A673 (cell line): Measurements from ENCODE around the gene KCNIP4. TPM values are rescaled to one million over a fixed set of nuclear protein-coding genes. Genes with fewer than 3 reads are reported as not detected.

Experiments
- BruUV-seq: library from RNA; stranded (reverse); fragments of 400-500 nt; replicated peaks from 2 replicates; lab custom pipeline; 2021; lab: Mats Ljungman, UMichigan
- CTCF ChIA-PET: fragments of 300-600 bp; sonication (Branson Sonifier 250); formaldehyde crosslinking; loops from one replicate; lab custom pipeline; 2022; ENCODE audit warnings: antibody characterized with exemption; lab: Charles Lee
- POLR2A ChIA-PET: fragments of 300-600 bp; sonication (Branson Sonifier 250); formaldehyde crosslinking; loops from one replicate; lab custom pipeline; 2022; ENCODE audit warnings: antibody characterized with exemption; ENCODE audit not compliant: low non-redundant PET; lab: Charles Lee
- DNase-seq: peaks from one replicate; pipeline ENCODE4 v3.0.0-alpha.2; 2015; ENCODE audit warnings: low spot score
- H3K27ac ChIP-seq: fragments of 200-600 bp; sonication (generic); 2 replicates; pipeline ENCODE4 v1.5.1; 2016; ENCODE audit warnings: mixed run types, low read depth, mild to moderate bottlenecking, mixed read lengths, antibody characterized with exemption, low read length; ENCODE audit not compliant: poor library complexity, severe bottlenecking
- H3K27me3 ChIP-seq: fragments of 200-600 bp; sonication (generic); replicated peaks from 2 replicates; pipeline ENCODE4 v1.6.1; 2017; ENCODE audit warnings: mixed run types, low read depth, mild to moderate bottlenecking, mixed read lengths, antibody characterized with exemption, low read length; ENCODE audit not compliant: insufficient read depth, poor library complexity
- H3K36me3 ChIP-seq: fragments of 200-600 bp; sonication (generic); 2 replicates; pipeline ENCODE4 v1.6.1; 2016; ENCODE audit warnings: mixed run types, mild to moderate bottlenecking, mixed read lengths, antibody characterized with exemption, low read length; ENCODE audit not compliant: insufficient read depth, poor library complexity, severe bottlenecking
- H3K4me1 ChIP-seq: fragments of 200-600 bp; sonication (generic); 2 replicates; pipeline ENCODE4 v1.6.1; 2017; ENCODE audit warnings: mixed run types, mild to moderate bottlenecking, mixed read lengths, antibody characterized with exemption, low read length; ENCODE audit not compliant: insufficient read depth, poor library complexity, severe bottlenecking
- H3K4me3 ChIP-seq: fragments of 200-600 bp; sonication (generic); 2 replicates; pipeline ENCODE4 v1.5.1; 2016; ENCODE audit warnings: low read depth, mixed run types, mild to moderate bottlenecking, mixed read lengths, low read length; ENCODE audit not compliant: poor library complexity, severe bottlenecking
- H3K9me3 ChIP-seq: fragments of 200-600 bp; sonication (generic); 2 replicates; pipeline ENCODE4 v1.6.1; 2016; ENCODE audit warnings: mixed run types, low read depth, mild to moderate bottlenecking, mixed read lengths, antibody characterized with exemption, low read length; ENCODE audit not compliant: poor library complexity, severe bottlenecking
- EZH2 ChIP-seq: fragments of 200-600 bp; sonication (generic); IDR thresholded peaks from 2 replicates; pipeline ENCODE4 v1.6.1; 2017; ENCODE audit warnings: borderline replicate concordance, low read depth, mild to moderate bottlenecking, mixed read lengths, antibody characterized with exemption, low read length; ENCODE audit not compliant: poor library complexity, severe bottlenecking
- intact Hi-C: fragments of 100-400 bp; cut with micrococcal nuclease; formaldehyde crosslinking; loops from one replicate; pipeline ENCODE4 v1.10.0; 2022; ENCODE audit not compliant: unreplicated experiment
- total RNA-seq: library from RNA; stranded (reverse); gene quantifications from 2 replicates; pipeline ENCODE4 v1.2.3, GENCODE V29; 2021
- TF ChIP-seq, protein P1 (sequence below): fragments of 300-800, 200-600 bp; sonication (generic); conservative IDR thresholded peaks from 2 replicates; pipeline ENCODE4 v1.5.1; 2017; ENCODE audit warnings: low read depth, mild to moderate bottlenecking, antibody characterized with exemption, low read length, moderate library complexity, mixed read lengths

The KCNIP4 gene
- total RNA-seq, 1 experiment from 2014 or later: not detected

DNA sequence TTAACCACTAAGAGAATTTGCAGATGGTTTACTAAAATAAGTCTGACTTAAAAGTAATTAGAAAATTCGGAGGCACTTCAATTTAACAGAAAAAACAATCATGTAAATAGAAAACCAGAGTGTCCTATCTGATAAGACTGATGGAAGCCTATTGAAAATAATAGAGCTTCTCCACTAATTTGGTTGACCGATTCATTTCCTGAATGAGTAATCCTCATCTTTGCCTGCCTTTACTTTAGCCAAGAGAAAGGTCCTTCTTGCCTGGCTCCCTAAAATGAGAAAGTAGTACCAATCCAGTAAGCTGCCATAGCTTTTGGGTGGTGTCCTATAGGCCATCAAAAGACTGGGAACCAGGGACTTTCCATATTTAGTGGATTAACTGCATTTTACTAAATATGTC, 48.4 kb downstream of the KCNIP4 start:
- TF ChIP-seq, protein P1, sequence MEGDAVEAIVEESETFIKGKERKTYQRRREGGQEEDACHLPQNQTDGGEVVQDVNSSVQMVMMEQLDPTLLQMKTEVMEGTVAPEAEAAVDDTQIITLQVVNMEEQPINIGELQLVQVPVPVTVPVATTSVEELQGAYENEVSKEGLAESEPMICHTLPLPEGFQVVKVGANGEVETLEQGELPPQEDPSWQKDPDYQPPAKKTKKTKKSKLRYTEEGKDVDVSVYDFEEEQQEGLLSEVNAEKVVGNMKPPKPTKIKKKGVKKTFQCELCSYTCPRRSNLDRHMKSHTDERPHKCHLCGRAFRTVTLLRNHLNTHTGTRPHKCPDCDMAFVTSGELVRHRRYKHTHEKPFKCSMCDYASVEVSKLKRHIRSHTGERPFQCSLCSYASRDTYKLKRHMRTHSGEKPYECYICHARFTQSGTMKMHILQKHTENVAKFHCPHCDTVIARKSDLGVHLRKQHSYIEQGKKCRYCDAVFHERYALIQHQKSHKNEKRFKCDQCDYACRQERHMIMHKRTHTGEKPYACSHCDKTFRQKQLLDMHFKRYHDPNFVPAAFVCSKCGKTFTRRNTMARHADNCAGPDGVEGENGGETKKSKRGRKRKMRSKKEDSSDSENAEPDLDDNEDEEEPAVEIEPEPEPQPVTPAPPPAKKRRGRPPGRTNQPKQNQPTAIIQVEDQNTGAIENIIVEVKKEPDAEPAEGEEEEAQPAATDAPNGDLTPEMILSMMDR: no peak
- TF ChIP-seq EZH2: no peak
- POLR2A ChIA-PET: no interaction called here
- no TSS peak for BruUV-seq

DNA sequence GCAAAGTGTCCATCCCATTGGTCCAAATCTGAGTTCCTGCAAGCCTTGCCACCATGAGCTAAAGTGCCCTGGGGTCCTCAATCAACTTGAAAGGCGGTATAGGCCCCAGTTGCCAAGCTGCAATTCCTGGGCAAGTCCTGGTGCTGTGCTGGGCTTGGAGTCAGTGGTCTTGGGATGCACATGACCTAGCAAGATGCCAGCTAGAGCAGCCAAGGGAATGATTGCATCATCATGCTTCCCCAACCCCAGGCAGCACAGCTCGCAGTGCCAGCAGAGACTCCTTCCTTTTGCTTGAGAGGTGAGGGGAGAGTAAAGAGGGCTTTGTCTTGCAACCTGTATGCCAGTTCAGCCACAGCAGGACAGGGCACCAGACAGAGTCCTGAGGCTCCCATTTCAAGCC, 50.5 kb downstream of the KCNIP4 start:
- Histone ChIP-seq H3K36me3 (no peaks in the 10 kb centered on the region), H3K27ac (no peak overlapping the region), H3K4me3 (no peak overlapping the region), H3K27me3 (no peaks in the 10 kb centered on the region), H3K4me1 (no peaks in the 10 kb centered on the region), H3K9me3 (peaks cover 3% of the 10 kb centered on the region)
- intact Hi-C loops: no loop called here
- ChIA-PET CTCF (no interaction called here), POLR2A (no interaction called here)
- no TSS peak for BruUV-seq
- TF ChIP-seq, protein P1: no peak
- no peak for TF ChIP-seq EZH2
- DNase-seq: no peak

More for the DNA sequence above, 48.4 kb downstream of the KCNIP4 start:
- Histone ChIP-seq H3K4me3 (no peak overlapping the region), H3K4me1 (no peaks in the 10 kb centered on the region), H3K27ac (no peak overlapping the region), H3K9me3 (peaks cover 3% of the 10 kb centered on the region), H3K27me3 (no peaks in the 10 kb centered on the region), H3K36me3 (no peaks in the 10 kb centered on the region)
- intact Hi-C loops: no loop called here
- CTCF ChIA-PET: no interaction called here
- DNase-seq: no peak

DNA sequence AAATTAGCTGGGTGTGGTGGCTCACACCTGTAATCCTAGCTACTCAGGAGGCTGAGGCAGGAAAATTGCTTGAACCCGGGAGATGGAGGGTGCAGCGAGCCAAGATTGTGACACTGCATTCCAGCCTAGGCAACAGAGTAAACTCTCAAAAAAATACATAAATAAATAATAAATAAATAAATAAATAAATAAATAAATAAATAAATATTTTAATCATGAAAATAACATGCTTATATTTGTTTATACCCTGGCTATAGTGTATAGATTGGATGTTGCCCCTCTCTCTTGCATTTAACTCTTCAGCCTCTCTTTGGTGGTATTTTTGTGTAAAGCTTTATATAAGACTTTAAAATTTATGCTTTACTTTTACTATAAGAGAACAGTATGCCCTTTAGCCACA, 51.8 kb downstream of the KCNIP4 start:
- ChIA-PET CTCF (interaction anchor here (0.6 kb wide), 1 partner anchor 16 kb away, joined by 7 read pairs; no protein-coding TSS in a partner anchor), POLR2A (no interaction called here)
- H3K9me3 ChIP-seq: peaks cover 3% of the 10 kb centered on the region
- H3K4me1 ChIP-seq: no peaks in the 10 kb centered on the region
- no peak for TF ChIP-seq EZH2
- TF ChIP-seq, protein P1: no peak
- DNase-seq: no peak
- intact Hi-C loops: no loop called here
- H3K27ac ChIP-seq: no peak overlapping the region
- no peak overlapping the region for H3K4me3 ChIP-seq
- H3K27me3 ChIP-seq: no peaks in the 10 kb centered on the region
- BruUV-seq: no TSS peak
- no peaks in the 10 kb centered on the region for H3K36me3 ChIP-seq
